ENCODE data around the gene LRRC26.
A peak's percentile ranks its signal among the peaks of the same experiment; 100 is the strongest.
"Not testable (repeated sequence)": the region's sequence is repeated elsewhere in the genome, so short reads cannot be mapped to it uniquely, and the experiment has no call there.

The LRRC26 gene

GRCh38 chr9:137136881-137137607 lies 32.8 kb downstream of the LRRC26 start:
- no peak for DNase-seq (ENCODE audit: low read depth in 2 of 2)

DNA sequence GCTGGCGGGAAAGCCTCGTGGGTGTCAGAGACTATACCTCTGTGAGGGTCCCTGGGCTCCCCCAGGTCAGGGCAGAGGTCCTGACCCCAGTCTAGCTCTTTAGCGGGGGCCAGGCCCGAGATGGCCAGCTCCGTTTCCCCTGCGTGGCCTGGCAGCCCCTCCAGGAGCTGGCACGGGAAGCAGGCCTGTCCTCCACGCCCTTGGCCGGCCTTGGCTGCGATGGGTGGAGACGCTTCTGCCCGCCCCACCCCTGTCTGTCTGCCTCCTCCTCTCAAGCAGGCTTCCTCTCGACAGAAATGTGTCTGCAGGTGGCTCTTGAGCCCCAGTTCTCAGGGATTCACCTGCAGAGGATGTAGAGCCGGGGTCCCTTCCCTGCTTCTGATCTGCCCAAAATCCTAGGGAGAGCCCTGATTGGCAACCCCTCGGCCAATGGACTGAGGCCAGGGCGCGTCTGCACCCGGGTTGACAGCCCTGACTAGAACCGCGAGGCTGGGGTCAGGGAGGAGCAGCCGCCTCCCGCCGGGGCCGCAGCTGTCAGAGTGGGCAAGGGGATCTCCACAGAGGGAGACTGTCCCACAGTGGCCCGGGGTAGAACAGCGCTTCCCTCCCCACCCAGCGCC lies 33.5 kb downstream of the LRRC26 start:
- no peak for DNase-seq (ENCODE audit: low read depth in 2 of 2)

DNA sequence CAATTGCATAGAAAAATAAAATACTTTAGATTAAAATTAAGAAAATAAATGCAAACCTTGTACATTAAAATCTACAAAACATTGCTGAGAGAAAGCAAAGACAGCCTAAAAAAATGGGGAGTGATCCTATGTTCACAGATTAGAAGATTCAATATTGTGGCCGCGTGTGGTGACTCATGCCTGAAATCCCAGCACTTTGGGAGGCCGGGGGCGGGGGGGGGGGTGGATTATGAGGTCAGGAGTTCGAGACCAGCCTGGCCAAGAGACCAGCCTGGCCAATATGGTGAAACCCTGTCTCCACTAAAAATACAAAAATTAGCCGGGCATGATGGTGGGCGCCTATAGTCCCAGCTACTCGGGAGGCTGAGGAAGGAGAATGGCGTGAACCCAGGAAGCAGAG lies 34.7 kb downstream of the LRRC26 start:
- DNase-seq (ENCODE audit: low read depth in 2 of 2): not testable (repeated sequence)

DNA sequence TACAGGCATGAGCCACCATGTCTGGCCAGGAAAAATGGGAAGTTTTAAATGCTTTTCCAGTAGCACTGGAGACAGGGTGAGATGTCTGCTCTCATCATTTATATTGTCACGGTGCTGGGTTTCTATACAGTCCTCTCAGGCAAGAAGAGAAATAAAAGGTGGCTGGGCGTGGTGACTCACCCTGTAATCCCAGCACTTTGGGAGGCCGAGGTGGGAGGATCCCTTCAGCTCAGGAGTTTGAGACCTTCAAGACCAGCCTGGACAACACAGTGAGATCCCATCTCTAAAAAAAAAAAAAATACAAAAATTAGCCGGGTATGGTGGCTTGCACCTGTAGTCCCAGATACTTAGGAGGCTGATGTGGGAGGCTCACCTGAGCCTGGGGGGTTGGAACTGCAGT lies 35.7 kb downstream of the LRRC26 start:
- DNase-seq (ENCODE audit: low read depth in 2 of 2): no peak

DNA sequence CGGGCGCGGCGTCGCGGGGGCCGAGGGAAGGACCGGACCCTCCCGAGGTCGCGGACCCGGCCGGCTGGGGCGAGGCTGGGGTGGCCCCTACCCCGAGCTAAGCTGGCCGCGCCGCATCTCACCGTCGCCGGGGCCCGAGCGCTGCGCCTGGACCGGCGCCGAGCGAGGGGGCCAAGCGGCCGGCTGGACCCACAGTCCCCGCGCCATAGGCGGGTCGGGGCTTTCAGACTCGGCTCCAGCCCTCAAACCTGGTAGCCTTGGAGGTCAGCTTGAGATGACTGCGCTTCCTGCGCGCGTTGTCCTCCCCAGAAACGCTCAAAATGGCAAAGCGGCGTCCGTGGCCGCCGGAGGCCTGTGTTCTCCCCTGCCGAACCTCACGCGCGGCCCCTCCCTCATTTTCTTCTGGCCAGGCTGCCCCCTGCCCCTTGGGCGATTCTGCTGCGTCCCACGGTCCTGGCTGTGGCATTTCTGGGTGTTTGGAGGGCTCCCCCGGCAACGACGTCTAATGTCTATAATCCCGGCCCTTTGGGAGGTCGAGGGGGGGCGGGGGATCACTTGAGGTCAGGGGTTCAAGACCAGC lies 39.6 kb downstream of the LRRC26 start:
- no peak for DNase-seq (ENCODE audit: low read depth in 2 of 2)

DNA sequence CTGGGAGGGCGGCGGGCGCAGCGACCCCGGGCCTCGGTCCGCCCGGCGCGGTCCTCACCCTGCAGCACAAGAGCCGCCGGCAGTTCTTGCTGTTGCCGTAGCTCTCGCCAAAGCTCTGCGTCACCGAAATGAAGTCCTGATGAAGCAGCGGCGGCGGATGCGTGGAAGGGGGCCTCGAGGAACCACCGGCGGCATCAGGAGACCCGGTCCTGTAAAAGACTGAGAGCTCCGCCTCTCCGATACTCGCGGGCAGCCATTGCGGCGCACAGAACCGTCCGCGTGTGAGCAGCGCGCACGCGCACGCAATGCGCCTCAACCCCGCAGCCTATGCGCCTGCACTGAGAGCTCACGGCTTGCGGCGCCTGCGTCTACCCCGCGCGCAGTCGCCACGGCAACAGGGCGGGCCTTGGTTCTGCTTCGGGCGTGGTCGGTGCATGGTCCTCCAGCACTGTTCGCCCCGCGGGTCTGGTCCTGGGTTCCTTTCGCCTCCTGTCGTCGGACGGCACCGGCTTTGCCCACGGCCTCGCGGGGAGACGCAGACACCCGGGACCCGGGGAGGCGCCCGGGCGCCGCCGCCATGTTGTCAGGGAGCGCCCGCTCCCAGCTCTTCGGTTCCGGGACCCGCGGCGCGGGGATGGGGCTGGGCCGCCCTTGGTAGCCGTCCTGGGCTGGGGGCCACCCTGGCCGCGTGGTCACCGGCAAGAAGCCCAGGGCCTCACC lies 40.2 kb downstream of the LRRC26 start:
- DNase-seq (ENCODE audit: low read depth in 2 of 2): peak; percentile 78 to 80

- DNase-seq (ENCODE audit: low read depth in 2 of 2): no peak
Measured at GRCh38 chr9:137128862-137129455, 40.9 kb downstream of the LRRC26 start.

DNA sequence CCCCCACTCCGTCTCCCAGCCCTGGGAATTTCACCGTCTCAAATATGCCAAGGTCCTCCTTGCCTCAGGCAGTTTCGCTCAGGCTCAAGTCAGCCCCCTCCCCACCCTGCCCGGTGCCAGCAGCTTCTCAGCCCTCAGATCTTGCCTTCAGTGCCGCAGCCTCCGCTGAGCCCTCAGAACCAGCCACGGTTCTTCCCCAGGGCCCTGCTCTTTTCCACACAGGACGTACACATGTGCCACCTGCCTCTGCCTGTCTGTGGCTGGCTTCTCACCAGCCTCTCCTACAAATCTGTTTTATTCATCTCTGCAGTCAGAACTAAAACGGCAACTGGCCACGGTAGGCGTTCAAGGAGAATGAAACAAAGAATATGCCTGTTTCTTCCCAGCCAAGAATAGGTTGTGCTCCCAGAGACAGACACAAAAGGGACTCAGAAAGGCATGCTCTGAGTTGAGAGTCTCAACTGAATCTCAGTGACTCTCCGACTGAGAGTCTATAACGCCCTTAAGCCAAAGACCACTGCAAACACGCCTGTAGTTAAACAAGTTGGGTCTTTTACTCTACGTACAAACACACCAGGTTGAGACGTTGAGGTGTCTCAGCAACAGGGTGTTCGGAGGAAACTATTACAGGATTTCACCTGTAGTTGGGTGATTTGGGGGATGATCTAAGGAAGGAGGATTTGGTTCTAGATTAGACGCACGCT lies 41.5 kb downstream of the LRRC26 start:
- no peak for DNase-seq (ENCODE audit: low read depth in 2 of 2)

GRCh38 chr9:137127301-137128157 lies 42.3 kb downstream of the LRRC26 start:
- DNase-seq (ENCODE audit: low read depth in 2 of 2): no peak

GRCh38 chr9:137126786-137127185 lies 43.1 kb downstream of the LRRC26 start:
- no peak for DNase-seq (ENCODE audit: low read depth in 2 of 2)

GRCh38 chr9:137123952-137124462 lies 45.8 kb downstream of the LRRC26 start:
- DNase-seq (ENCODE audit: low read depth in 2 of 2): not testable (repeated sequence)

- DNase-seq (ENCODE audit: low read depth in 2 of 2): no peak
Measured at GRCh38 chr9:137123468-137123837, 46.4 kb downstream of the LRRC26 start.

DNA sequence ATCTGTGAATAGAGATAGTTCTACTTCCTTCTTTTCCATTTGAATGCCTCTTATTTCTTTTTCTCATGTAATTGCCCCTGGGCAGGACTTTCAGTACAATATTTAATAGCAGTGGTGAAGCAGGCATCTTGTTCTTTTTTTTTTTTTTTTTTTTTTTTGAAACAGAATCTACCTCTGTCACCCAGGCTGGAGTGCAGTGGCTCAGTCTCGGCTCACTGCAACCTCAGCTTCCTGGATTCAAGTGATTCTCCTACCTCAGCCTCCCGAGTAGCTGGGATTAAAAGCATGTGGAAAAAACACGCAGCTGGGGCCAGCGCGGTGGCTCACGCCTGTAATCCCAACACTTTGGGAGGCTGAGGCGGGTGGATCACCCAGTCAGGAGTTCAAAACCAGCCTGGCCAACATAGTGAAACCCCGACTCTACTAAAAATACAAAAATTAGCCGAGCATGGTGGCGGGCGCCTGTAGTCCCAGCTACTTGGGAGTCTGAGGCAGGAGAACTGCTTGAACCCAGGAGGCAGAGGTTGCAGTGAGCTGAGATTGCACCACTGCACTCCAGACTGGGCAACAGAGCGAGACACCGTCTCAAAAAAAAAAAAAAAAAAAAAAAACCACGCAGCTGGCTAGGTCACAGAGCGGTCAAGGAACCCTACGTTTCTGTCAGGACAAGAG lies 46.9 kb downstream of the LRRC26 start:
- not testable (repeated sequence) for DNase-seq (ENCODE audit: low read depth in 2 of 2)

GRCh38 chr9:137121927-137122795 lies 47.7 kb downstream of the LRRC26 start:
- DNase-seq (ENCODE audit: low read depth in 2 of 2): not testable (repeated sequence)

Measured in activated CD8-positive, alpha-beta memory T cell treated with anti-CD3 and anti-CD28 coated beads for 4 hours (primary cell).